Mammary epithelial cell (primary cell): ENCODE results near the gene PSG5.
"Not testable (repeated sequence)": the region's sequence is repeated elsewhere in the genome, so short reads cannot be mapped to it uniquely, and the experiment has no call there.

ENCODE experiments used
- CTCF ChIP-seq, 2 donors: IDR thresholded peaks in 1 of 2; conservative IDR thresholded peaks in 1 of 2; 2 replicates each; pipeline ENCODE4 v1.5.1; 2011 to 2012; ENCODE audit warnings: inconsistent platforms in 2 of 2, low read length in 2 of 2, mild to moderate bottlenecking in 2 of 2, control low read depth in 1 of 2, low read depth in 1 of 2; ENCODE audit not compliant: insufficient read depth in 1 of 2; ENCODE audit errors: extremely low read depth in 1 of 2
- EZH2 ChIP-seq: IDR thresholded peaks from 2 replicates; pipeline ENCODE4 v1.6.1; 2012; ENCODE audit warnings: low read length, inconsistent platforms, borderline replicate concordance

GRCh38 chr19:43203611-43204010, 17.3 kb upstream of the PSG5 start:
- not testable (repeated sequence) for TF ChIP-seq CTCF (conservative IDR thresholded peaks at IDR 0.05 in 1 of 2, IDR thresholded peaks at IDR 0.05 in 1 of 2; ENCODE audit: extremely low read depth in 1 of 2, insufficient read depth in 1 of 2, low read depth in 1 of 2, low read length in 2 of 2); EZH2
